Measurements from ENCODE around the gene ALG12. TPM values are rescaled to one million over a fixed set of nuclear protein-coding genes. Genes with fewer than 3 reads are reported as not detected.

Gene ALG12
- total and polyA plus RNA-seq, 2 of the 4 experiments (the other 2 are of a cell fraction) = 7.2 to 10.9 TPM

DNA sequence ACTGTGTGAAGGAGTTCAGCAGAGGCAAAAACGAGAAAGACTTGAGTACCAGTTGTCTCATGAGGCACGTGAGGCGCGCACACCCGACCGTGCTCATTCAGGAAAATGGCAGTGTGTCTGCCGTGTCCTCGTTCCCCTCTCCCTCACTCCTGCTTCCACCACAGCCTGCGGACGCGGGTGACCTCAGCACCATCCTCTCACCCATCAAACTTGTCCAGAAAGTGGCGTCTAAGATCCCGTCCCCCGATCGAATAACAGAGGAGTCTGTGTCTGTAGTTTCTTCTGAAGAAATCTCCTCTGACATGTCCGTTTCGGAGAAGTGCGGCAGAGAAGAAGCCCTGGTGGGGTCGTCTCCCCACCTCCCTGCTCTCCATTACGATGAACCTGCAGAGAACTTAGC, 34.2 kb downstream of the ALG12 start:
- H3K4me1 ChIP-seq (ENCODE audit: control insufficient read depth, insufficient read depth, low read length) = peaks cover 4% of the 10 kb centered on the region; the same call in 1 of the 2 replicates
- no peak overlapping the region for H3K27ac ChIP-seq (ENCODE audit: insufficient read depth, low read length)
- no peak for DNase-seq
- peaks cover 5% of the 10 kb centered on the region; the same call in 1 of the 2 replicates for H3K9me3 ChIP-seq (ENCODE audit: control insufficient read depth, insufficient read depth, low read length)
- no peak overlapping the region for H2BK20ac ChIP-seq (ENCODE audit: low read depth, low read length)
- no peak overlapping the region for H2BK120ac ChIP-seq (ENCODE audit: low read depth, low read length)
- H3K4ac ChIP-seq (ENCODE audit: low read depth, low read length) = no peak overlapping the region
- no peak overlapping the region for H4K91ac ChIP-seq (ENCODE audit: insufficient read depth, low read depth, low read length)
- peaks cover 11% of the 10 kb centered on the region for H3K9me1 ChIP-seq (ENCODE audit: insufficient read depth, low read length)
- TF ChIP-seq MAFK (IDR thresholded peaks at IDR 0.05; ENCODE audit: low read depth, low read length) (no peak), MXI1 (IDR thresholded peaks at IDR 0.05; ENCODE audit: borderline replicate concordance, low read depth, low read length) (no peak), CTCF (conservative IDR thresholded peaks at IDR 0.05; ENCODE audit: low read depth, low read length) (no peak), POLR2A (IDR thresholded peaks at IDR 0.05; ENCODE audit: low read depth, low read length) (no peak), MAZ (IDR thresholded peaks at IDR 0.05; ENCODE audit: borderline replicate concordance, low read depth, low read length) (no peak), BHLHE40 (IDR thresholded peaks at IDR 0.05; ENCODE audit: low read depth, low read length) (no peak), RFX5 (IDR thresholded peaks at IDR 0.05; ENCODE audit: low read depth, low read length) (no peak)
- no peak overlapping the region for H3K56ac ChIP-seq (ENCODE audit: extremely low read depth, insufficient read depth, low read length)
- H3K27me3 ChIP-seq (ENCODE audit: control insufficient read depth, insufficient read depth, low read length) = no peaks in the 10 kb centered on the region
- H3K9ac ChIP-seq (ENCODE audit: low read depth, low read length) = no peak overlapping the region
- 97% methylated on average over 11 of the region's 20 CpGs; no CpG with 5 or more reads in 1 of the 2 experiments for WGBS, 2 experiments (ENCODE audit: extremely low coverage in 2 of 2, insufficient read length in 1 of 2)
- no peak overlapping the region for H3K14ac ChIP-seq (replicated peaks; ENCODE audit: low read depth, low read length)
- dilution Hi-C loops (cut with HindIII; ENCODE audit: low sequenced_read_pairs, unreplicated experiment) (no loop called here), intact Hi-C loops (cut with micrococcal nuclease) (no loop called here), in situ Hi-C loops (cut with MboI; ENCODE audit: low sequenced_read_pairs) (no loop called here)
- H3K36me3 ChIP-seq (ENCODE audit: control insufficient read depth, insufficient read depth, low read length) = peaks cover 40% of the 10 kb centered on the region
- CTCF ChIA-PET = no interaction called here
- BruUV-seq (replicated peaks) = no TSS peak
- H3K4me2 ChIP-seq (ENCODE audit: low read depth, low read length) = no peak overlapping the region
- no peak overlapping the region for H2AFZ ChIP-seq (replicated peaks; ENCODE audit: low read length, poor library complexity)
- POLR2A ChIA-PET (ENCODE audit: unreplicated experiment) = no interaction called here
- no peak overlapping the region for H2AK9ac ChIP-seq (replicated peaks; ENCODE audit: low read depth, low read length, poor library complexity)
- H3K79me1 ChIP-seq (ENCODE audit: low read depth in 1 of 2, low read length in 2 of 2) = peaks cover 37 to 83% of the 10 kb centered on the region in 2 experiments
- no peak overlapping the region for H4K8ac ChIP-seq (ENCODE audit: low read depth in 2 of 2, low read length in 2 of 2)
- H2AK5ac ChIP-seq (ENCODE audit: low read depth, low read length) = no peak overlapping the region
- no peak overlapping the region for H4K5ac ChIP-seq (ENCODE audit: low read depth, low read length)
- no peak overlapping the region for H2BK15ac ChIP-seq (ENCODE audit: low read depth, low read length)
- H3K4me3 ChIP-seq (ENCODE audit: insufficient read depth, low read depth, low read length) = no peak overlapping the region
- no peak for ATAC-seq (ENCODE audit: low read depth)
- H3K18ac ChIP-seq (ENCODE audit: low read depth, low read length) = no peak overlapping the region
- H3K23ac ChIP-seq (ENCODE audit: low read depth, low read length) = no peak overlapping the region
- no peak overlapping the region for H2BK5ac ChIP-seq (ENCODE audit: low read depth, low read length, poor library complexity, severe bottlenecking)
- peaks cover 47% of the 10 kb centered on the region for H4K20me1 ChIP-seq (ENCODE audit: insufficient read depth, low read length)

Measured in IMR-90 (cell line).